GM19193 (cell line): ENCODE data around the gene NTM.

Experiments used
- POLR2A ChIP-seq: IDR thresholded peaks from 4 replicates; pipeline ENCODE4 v1.6.1; 2011; ENCODE audit not compliant: insufficient read depth, insufficient read length; ENCODE audit errors: extremely low read depth

NTM gene

GRCh38 chr11:131759140-131759539 is 388.7 kb downstream of the NTM start:
- no peak for TF ChIP-seq POLR2A

- TF ChIP-seq POLR2A = no peak
Measured at GRCh38 chr11:131760091-131761061, 390.0 kb downstream of the NTM start.

- no peak for TF ChIP-seq POLR2A
Measured at GRCh38 chr11:131762346-131763110, 392.1 kb downstream of the NTM start.

- TF ChIP-seq POLR2A = no peak
Measured at GRCh38 chr11:131763193-131763890, 392.9 kb downstream of the NTM start.

GRCh38 chr11:131764126-131764525 is 393.7 kb downstream of the NTM start:
- no peak for TF ChIP-seq POLR2A

- no peak for TF ChIP-seq POLR2A
Measured at GRCh38 chr11:131764649-131765048, 394.2 kb downstream of the NTM start.

GRCh38 chr11:131766637-131767036 is 396.2 kb downstream of the NTM start:
- TF ChIP-seq POLR2A = no peak

GRCh38 chr11:131767421-131767820 is 397.0 kb downstream of the NTM start:
- no peak for TF ChIP-seq POLR2A

- no peak for TF ChIP-seq POLR2A
Measured at GRCh38 chr11:131770801-131771200, 400.4 kb downstream of the NTM start.

GRCh38 chr11:131771471-131771870 is 401.1 kb downstream of the NTM start:
- no peak for TF ChIP-seq POLR2A

GRCh38 chr11:131773626-131774025 is 403.2 kb downstream of the NTM start:
- no peak for TF ChIP-seq POLR2A

GRCh38 chr11:131776211-131776610 is 405.8 kb downstream of the NTM start:
- no peak for TF ChIP-seq POLR2A

GRCh38 chr11:131785801-131786200 is 415.4 kb downstream of the NTM start:
- no peak for TF ChIP-seq POLR2A

- TF ChIP-seq POLR2A = no peak
Measured at GRCh38 chr11:131787119-131787518, 416.7 kb downstream of the NTM start.

GRCh38 chr11:131790586-131790985 is 420.2 kb downstream of the NTM start:
- no peak for TF ChIP-seq POLR2A
